Epithelial cell of proximal tubule (primary cell): Measurements from ENCODE around the gene UIMC1. TPM values are rescaled to one million over a fixed set of nuclear protein-coding genes. Genes with fewer than 3 reads are reported as not detected.

ENCODE experiments used
- DNase-seq: peaks from one replicate; pipeline ENCODE4 v3.0.0-alpha.2; 2011; ENCODE audit warnings: low read depth
- H3K4me3 ChIP-seq: 2 replicates; pipeline ENCODE4 v1.5.1; 2011; ENCODE audit warnings: low read depth, mild to moderate bottlenecking, low read length
- CTCF ChIP-seq: conservative IDR thresholded peaks from 2 replicates; pipeline ENCODE4 v1.5.1; 2012; ENCODE audit warnings: low read depth, mild to moderate bottlenecking, low read length
- total RNA-seq: library from RNA; depleted of rRNA; stranded (reverse); fragments of >200 nt; gene quantifications from 2 replicates; pipeline ENCODE4 v1.2.3, GENCODE V29; 2015

The UIMC1 gene
- total RNA-seq, 1 donor from 2014 or later: 15.6 TPM

DNA sequence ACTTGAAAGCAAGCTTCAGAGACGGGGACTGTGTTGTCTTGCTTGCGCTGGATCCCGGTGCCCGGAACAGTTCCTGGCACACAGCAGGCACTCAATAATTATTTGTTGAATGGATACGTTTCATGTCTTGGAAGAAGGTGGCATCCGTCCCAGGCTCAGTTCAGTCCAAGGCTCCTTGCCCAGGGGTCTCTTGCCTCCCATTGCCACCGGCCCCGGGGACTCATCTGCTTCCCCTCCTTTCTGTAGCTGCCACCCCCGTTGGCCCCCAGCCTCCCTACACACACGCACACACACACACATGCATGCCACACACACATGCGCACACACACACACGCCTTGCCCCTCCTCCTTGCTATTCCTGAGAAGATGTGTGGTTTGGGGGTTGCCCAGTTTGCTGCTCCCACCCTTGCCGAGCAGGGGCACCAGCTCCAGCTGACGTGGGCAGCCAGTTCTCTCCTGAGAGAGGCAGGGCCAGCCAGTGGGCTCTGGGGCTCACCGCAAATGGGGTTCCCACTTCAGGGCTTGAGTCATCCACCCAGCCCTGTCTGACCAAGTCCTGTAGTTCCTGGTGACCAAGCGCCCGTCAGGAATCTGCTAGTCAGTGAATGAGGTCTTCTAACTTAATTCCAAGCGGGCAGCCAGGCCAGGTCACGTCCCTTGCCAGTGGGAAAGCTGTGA, 149.2 kb downstream of the UIMC1 start:
- no peak overlapping the region for H3K4me3 ChIP-seq
- no peak for DNase-seq
- no peak for TF ChIP-seq CTCF

GRCh38 chr5:176856746-176857145, 149.8 kb downstream of the UIMC1 start:
- no peak for DNase-seq
- H3K4me3 ChIP-seq: no peak overlapping the region
- TF ChIP-seq CTCF: no peak

DNA sequence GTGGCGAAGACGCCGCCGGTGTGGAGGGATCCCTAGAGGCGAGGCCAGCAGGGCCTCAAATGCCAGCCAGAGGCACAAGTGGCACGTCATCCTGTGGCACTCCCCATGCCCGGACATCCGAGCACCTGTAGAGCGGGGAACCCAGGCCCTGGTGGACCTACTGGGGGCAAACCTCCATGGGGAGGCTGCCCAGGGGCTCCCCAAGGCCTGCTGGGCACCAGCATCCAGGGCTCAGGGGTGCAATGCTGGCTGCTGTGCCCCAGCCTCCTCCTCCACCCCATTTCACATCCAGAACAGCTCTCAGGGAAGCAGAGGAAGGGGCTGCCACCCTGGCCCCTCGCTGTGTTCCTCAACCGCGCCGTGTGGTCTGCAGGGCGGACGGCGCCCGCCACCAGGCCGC, 151.0 kb downstream of the UIMC1 start:
- no peak for TF ChIP-seq CTCF
- no peak for DNase-seq
- H3K4me3 ChIP-seq: no peak overlapping the region

Other genes with a start within 250 kb of the UIMC1 start
- gene UNC5A, start 196.2 kb downstream of the UIMC1 start, total RNA-seq: 0.07 and 1.2 TPM in 2 replicates
- gene HK3, start 107.4 kb downstream of the UIMC1 start, total RNA-seq: 0.43 TPM in 1 of 2 replicates, not detected in the other
- 8.8 and 14.4 TPM in 2 replicates for gene ZNF346, start 15.9 kb upstream of the UIMC1 start, total RNA-seq
- gene FGFR4, start 80.1 kb upstream of the UIMC1 start, total RNA-seq: 50.0 and 54.6 TPM in 2 replicates
- 27.2 and 30.6 TPM in 2 replicates for gene NSD1, start 127.0 kb upstream of the UIMC1 start, total RNA-seq